Stomach smooth muscle (tissue), 2 donors: ENCODE measurements around the gene CCDC148.

Source experiments
- H3K27ac ChIP-seq: one replicate; pipeline ENCODE4 v1.7.0; 2013; ENCODE audit warnings: mild to moderate bottlenecking, low read length, inconsistent platforms
- H3K27me3 ChIP-seq, 2 donors: one replicate each; pipeline ENCODE4 v1.7.0; 2013; ENCODE audit warnings: low read length in 2 of 2; ENCODE audit not compliant: insufficient read depth in 2 of 2, control insufficient read depth in 1 of 2
- H3K36me3 ChIP-seq, 2 donors: one replicate each; pipeline ENCODE4 v1.7.0; 2013; ENCODE audit warnings: low read length in 2 of 2; ENCODE audit not compliant: control insufficient read depth in 2 of 2, insufficient read depth in 2 of 2
- H3K4me1 ChIP-seq: one replicate; pipeline ENCODE4 v1.7.0; 2013; ENCODE audit warnings: low read length; ENCODE audit not compliant: control insufficient read depth, insufficient read depth
- H3K4me3 ChIP-seq, 2 donors: one replicate each; pipeline ENCODE4 v1.7.0; 2013; ENCODE audit warnings: low read length in 2 of 2
- H3K9ac ChIP-seq, 2 donors: one replicate each; pipeline ENCODE4 v1.7.0; 2013; ENCODE audit warnings: low read length in 2 of 2, mild to moderate bottlenecking in 1 of 2
- H3K9me3 ChIP-seq, 2 donors: one replicate each; pipeline ENCODE4 v1.7.0; 2013; ENCODE audit warnings: low read length in 2 of 2; ENCODE audit not compliant: control insufficient read depth in 2 of 2
- donor health status: healthy.
- donor health status: Pancreatic carcinoma.

Gene CCDC148

GRCh38 chr2:158297120-158297519, 159.4 kb downstream of the CCDC148 start:
- H3K4me3 ChIP-seq, result no peak overlapping the region
- peaks cover 3% of the 10 kb centered on the region in 2 donors for H3K9me3 ChIP-seq
- H3K9ac ChIP-seq, result no peak overlapping the region
- H3K27ac ChIP-seq, result no peak overlapping the region
- H3K27me3 ChIP-seq, result no peaks in the 10 kb centered on the region
- no peaks in the 10 kb centered on the region for H3K4me1 ChIP-seq
- H3K36me3 ChIP-seq, result no peaks in the 10 kb centered on the region

GRCh38 chr2:158293722-158294121, 162.8 kb downstream of the CCDC148 start:
- no peak overlapping the region for H3K27ac ChIP-seq
- H3K4me3 ChIP-seq, result no peak overlapping the region
- H3K4me1 ChIP-seq, result no peaks in the 10 kb centered on the region
- no peaks in the 10 kb centered on the region for H3K27me3 ChIP-seq
- H3K9me3 ChIP-seq, result peaks cover 0 to 3% of the 10 kb centered on the region in 2 donors
- no peak overlapping the region for H3K9ac ChIP-seq
- H3K36me3 ChIP-seq, result no peaks in the 10 kb centered on the region

- H3K4me3 ChIP-seq, result no peak overlapping the region
Observed at GRCh38 chr2:158291544-158292180, 164.9 kb downstream of the CCDC148 start.

GRCh38 chr2:158290225-158290624, 166.3 kb downstream of the CCDC148 start:
- no peaks in the 10 kb centered on the region for H3K4me1 ChIP-seq
- H3K36me3 ChIP-seq, result no peaks in the 10 kb centered on the region
- no peaks in the 10 kb centered on the region for H3K27me3 ChIP-seq

More at GRCh38 chr2:158291544-158292180, 164.9 kb downstream of the CCDC148 start:
- Histone ChIP-seq H3K9me3 (no peaks in the 10 kb centered on the region), H3K27ac (no peak overlapping the region), H3K9ac (no peak overlapping the region), H3K36me3 (no peaks in the 10 kb centered on the region), H3K27me3 (no peaks in the 10 kb centered on the region), H3K4me1 (no peaks in the 10 kb centered on the region)

GRCh38 chr2:158276619-158277471, 179.7 kb downstream of the CCDC148 start:
- no peaks in the 10 kb centered on the region for H3K4me1 ChIP-seq
- no peak overlapping the region for H3K27ac ChIP-seq
- H3K4me3 ChIP-seq, result no peak overlapping the region
- no peaks in the 10 kb centered on the region for H3K9me3 ChIP-seq
- no peaks in the 10 kb centered on the region for H3K36me3 ChIP-seq
- no peak overlapping the region for H3K9ac ChIP-seq
- no peaks in the 10 kb centered on the region for H3K27me3 ChIP-seq

More at GRCh38 chr2:158290225-158290624, 166.3 kb downstream of the CCDC148 start:
- Histone ChIP-seq H3K9ac (no peak overlapping the region), H3K9me3 (no peaks in the 10 kb centered on the region), H3K27ac (no peak overlapping the region), H3K4me3 (no peak overlapping the region)

GRCh38 chr2:158273791-158274190, 182.8 kb downstream of the CCDC148 start:
- Histone ChIP-seq H3K4me3 (no peak overlapping the region), H3K36me3 (no peaks in the 10 kb centered on the region), H3K9ac (no peak overlapping the region), H3K4me1 (no peaks in the 10 kb centered on the region), H3K27ac (no peak overlapping the region), H3K27me3 (no peaks in the 10 kb centered on the region), H3K9me3 (no peaks in the 10 kb centered on the region)

- Histone ChIP-seq H3K9me3 (no peaks in the 10 kb centered on the region), H3K9ac (no peak overlapping the region), H3K36me3 (no peaks in the 10 kb centered on the region), H3K4me3 (no peak overlapping the region), H3K27ac (no peak overlapping the region), H3K27me3 (no peaks in the 10 kb centered on the region), H3K4me1 (no peaks in the 10 kb centered on the region)
Observed at GRCh38 chr2:158270536-158270935, 186.0 kb downstream of the CCDC148 start.

GRCh38 chr2:158269143-158269542, 187.4 kb downstream of the CCDC148 start:
- H3K9me3 ChIP-seq, result no peaks in the 10 kb centered on the region
- no peak overlapping the region for H3K9ac ChIP-seq
- H3K4me1 ChIP-seq, result no peaks in the 10 kb centered on the region
- no peak overlapping the region for H3K4me3 ChIP-seq
- H3K27ac ChIP-seq, result no peak overlapping the region
- no peaks in the 10 kb centered on the region for H3K36me3 ChIP-seq
- no peaks in the 10 kb centered on the region for H3K27me3 ChIP-seq

- Histone ChIP-seq H3K4me1 (no peaks in the 10 kb centered on the region), H3K9me3 (no peaks in the 10 kb centered on the region), H3K36me3 (no peaks in the 10 kb centered on the region), H3K4me3 (no peak overlapping the region), H3K27ac (no peak overlapping the region), H3K9ac (no peak overlapping the region), H3K27me3 (no peaks in the 10 kb centered on the region)
Observed at GRCh38 chr2:158266111-158266510, 190.4 kb downstream of the CCDC148 start.

- Histone ChIP-seq H3K9me3 (no peaks in the 10 kb centered on the region), H3K27ac (no peak overlapping the region), H3K9ac (no peak overlapping the region), H3K4me3 (no peak overlapping the region), H3K4me1 (no peaks in the 10 kb centered on the region), H3K27me3 (no peaks in the 10 kb centered on the region), H3K36me3 (no peaks in the 10 kb centered on the region)
Observed at GRCh38 chr2:158255257-158255656, 201.3 kb downstream of the CCDC148 start.

- Histone ChIP-seq H3K27ac (no peak overlapping the region), H3K9me3 (no peaks in the 10 kb centered on the region), H3K4me1 (no peaks in the 10 kb centered on the region), H3K27me3 (no peaks in the 10 kb centered on the region), H3K4me3 (no peak overlapping the region), H3K36me3 (no peaks in the 10 kb centered on the region), H3K9ac (no peak overlapping the region)
Observed at GRCh38 chr2:158253170-158253569, 203.4 kb downstream of the CCDC148 start.
